SK-N-SH (cell line): ENCODE measurements around the gene PCDH18. TPM values are rescaled to one million over a fixed set of nuclear protein-coding genes. Genes with fewer than 3 reads are reported as not detected.

Source experiments
- CTCF ChIA-PET: fragments of 300-600, 350-600 bp; formaldehyde crosslinking; extraction: SDS; loops from one replicate; lab custom pipeline; 2021; lab: Yijun Ruan, JAX
- POLR2A ChIA-PET: fragments of 350-600 bp; sonication (Branson Sonifier 250); formaldehyde crosslinking; extraction: SDS; loops from one replicate; lab custom pipeline; 2020; ENCODE audit warnings: antibody characterized with exemption, inconsistent platforms; lab: Yijun Ruan, JAX
- DNase-seq: peaks from one replicate; pipeline ENCODE4 v3.0.0; 2012
- H2AFZ ChIP-seq: fragments of 200-600 bp; sonication (generic); 2 replicates; pipeline ENCODE4 v1.8.1; 2016; ENCODE audit warnings: antibody characterized with exemption, mild to moderate bottlenecking, low read depth
- H3F3A ChIP-seq: fragments of 200-600 bp; sonication (generic); replicated peaks from 2 replicates; pipeline ENCODE3; 2016; ENCODE audit warnings: antibody characterized with exemption, mild to moderate bottlenecking; ENCODE audit not compliant: insufficient read depth
- H3K27ac ChIP-seq, 2 experiments: fragments of 200-500 bp in 1 of 2; fragments of 200-600 bp in 1 of 2; sonication (Bioruptor generic) in 1 of 2; sonication (generic), shearing (Covaris generic) in 1 of 2; 2 replicates each; pipeline versions ENCODE4 v1.5.1 to v1.6.1; 2014 to 2016; ENCODE audit warnings: low read depth in 2 of 2, inconsistent platforms in 1 of 2, low read length in 1 of 2, mild to moderate bottlenecking in 1 of 2, mixed read lengths in 1 of 2
- H3K27me3 ChIP-seq: fragments of 200-600 bp; sonication (generic), shearing (Covaris generic); 2 replicates; pipeline ENCODE4 v1.6.1; 2016; ENCODE audit warnings: mixed run types; ENCODE audit not compliant: insufficient read depth
- H3K36me3 ChIP-seq, 2 experiments: fragments of 200-500 bp in 1 of 2; fragments of 200-600 bp in 1 of 2; sonication (Bioruptor generic) in 1 of 2; sonication (generic) in 1 of 2; replicated peaks in 1 of 2; 2 replicates each; pipeline versions ENCODE3 to v1.5.1; 2014 to 2016; ENCODE audit warnings: low read length in 1 of 2, mild to moderate bottlenecking in 1 of 2; ENCODE audit not compliant: insufficient read depth in 2 of 2, control insufficient read depth in 1 of 2
- H3K4me1 ChIP-seq, 2 experiments: fragments of 200-500 bp in 1 of 2; fragments of 200-600 bp in 1 of 2; sonication (Bioruptor generic) in 1 of 2; sonication (generic), shearing (Covaris generic) in 1 of 2; 2 replicates each; pipeline versions ENCODE4 v1.5.1 to v1.6.1; 2014 to 2016; ENCODE audit warnings: low read depth in 1 of 2, low read length in 1 of 2, mixed run types in 1 of 2; ENCODE audit not compliant: insufficient read depth in 2 of 2, control insufficient read depth in 1 of 2
- H3K4me2 ChIP-seq: fragments of 200-600 bp; sonication (generic), shearing (Covaris generic); 2 replicates; pipeline ENCODE4 v1.6.1; 2017; ENCODE audit warnings: mixed run types
- H3K4me3 ChIP-seq, 2 experiments: fragments of 200-500 bp in 1 of 2; fragments of 200-600 bp in 1 of 2; sonication (Bioruptor generic) in 1 of 2; sonication (generic), shearing (Covaris generic) in 1 of 2; 2 replicates each; pipeline versions ENCODE4 v1.5.1 to v1.8.1; 2014 to 2016; ENCODE audit warnings: low read depth in 2 of 2, inconsistent platforms in 1 of 2, low read length in 1 of 2, mild to moderate bottlenecking in 1 of 2, mixed read lengths in 1 of 2, moderate library complexity in 1 of 2
- H3K79me2 ChIP-seq: fragments of 200-600 bp; sonication (generic); 2 replicates; pipeline ENCODE4 v1.8.1; 2017; ENCODE audit warnings: mild to moderate bottlenecking; ENCODE audit not compliant: insufficient read depth
- H3K9ac ChIP-seq: fragments of 200-600 bp; sonication (generic); 2 replicates; pipeline ENCODE4 v1.6.1; 2017; ENCODE audit warnings: mixed run types
- H3K9me2 ChIP-seq: fragments of 200-600 bp; sonication (generic); 2 replicates; pipeline ENCODE4 v1.6.1; 2017; ENCODE audit warnings: mixed run types
- H3K9me3 ChIP-seq: fragments of 200-600 bp; sonication (generic); 2 replicates; pipeline ENCODE4 v1.6.1; 2017; ENCODE audit warnings: mixed run types, mild to moderate bottlenecking, moderate library complexity
- H4K20me1 ChIP-seq: fragments of 200-600 bp; sonication (generic); 2 replicates; pipeline ENCODE4 v1.6.1; 2017; ENCODE audit warnings: mild to moderate bottlenecking, mixed run types; ENCODE audit not compliant: insufficient read depth
- EP300 ChIP-seq, 2 experiments: IDR thresholded peaks; 2 replicates each; pipeline versions ENCODE4 v1.4.0 to v1.6.1; 2012; ENCODE audit warnings: borderline replicate concordance in 1 of 2, low read depth in 1 of 2, low read length in 1 of 2
- FOSL2 ChIP-seq: IDR thresholded peaks from 2 replicates; pipeline ENCODE4 v1.4.0; 2012; ENCODE audit warnings: low read depth, mild to moderate bottlenecking, moderate library complexity, borderline replicate concordance
- FOXM1 ChIP-seq: IDR thresholded peaks from 2 replicates; pipeline ENCODE4 v1.4.0; 2012; ENCODE audit warnings: low read depth, mild to moderate bottlenecking
- JUND ChIP-seq: IDR thresholded peaks from 2 replicates; pipeline ENCODE4 v1.4.0; 2012
- MAX ChIP-seq: IDR thresholded peaks from 2 replicates; pipeline ENCODE4 v1.4.0; 2012; ENCODE audit warnings: low read depth
- MEF2A ChIP-seq: IDR thresholded peaks from 2 replicates; pipeline ENCODE4 v1.4.0; 2012; ENCODE audit warnings: low read depth, borderline replicate concordance
- MXI1 ChIP-seq: IDR thresholded peaks from 2 replicates; pipeline ENCODE4 v1.6.1; 2012; ENCODE audit warnings: mild to moderate bottlenecking, low read depth, low read length, improper control_type of control experiment
- NFIC ChIP-seq: IDR thresholded peaks from 2 replicates; pipeline ENCODE4 v1.4.0; 2012; ENCODE audit warnings: borderline replicate concordance
- POLR2AphosphoS5 ChIP-seq: IDR thresholded peaks from 2 replicates; pipeline ENCODE4 v1.6.1; 2012; ENCODE audit warnings: low read depth, low read length
- RXRA ChIP-seq: IDR thresholded peaks from 2 replicates; pipeline ENCODE4 v1.4.0; 2012; ENCODE audit warnings: low read depth, mild to moderate bottlenecking, borderline replicate concordance
- TAF1 ChIP-seq: IDR thresholded peaks from 2 replicates; pipeline ENCODE4 v1.6.1; 2012; ENCODE audit warnings: low read depth, mild to moderate bottlenecking, low read length, moderate library complexity, borderline replicate concordance
- TCF12 ChIP-seq: IDR thresholded peaks from 2 replicates; pipeline ENCODE4 v1.4.0; 2012
- TEAD4 ChIP-seq: IDR thresholded peaks from 2 replicates; pipeline ENCODE4 v1.4.0; 2012; ENCODE audit warnings: mild to moderate bottlenecking, borderline replicate concordance; ENCODE audit not compliant: insufficient read depth
- YY1 ChIP-seq: IDR thresholded peaks from 2 replicates; pipeline ENCODE4 v1.4.0; 2012; ENCODE audit warnings: low read depth, mild to moderate bottlenecking
- ZBTB33 ChIP-seq: IDR thresholded peaks from 2 replicates; pipeline ENCODE4 v1.4.0; 2012; ENCODE audit warnings: low read depth, borderline replicate concordance
- WGBS: methylation state at CpG from one replicate; pipeline ENCODE4 v1.1.6; 2017; ENCODE audit warnings: low lambda C conversion rate; 5-methylcytosine and 5-hydroxymethylcytosine counted together
- polyA plus RNA-seq, 3 experiments: library from polyadenylated mRNA; depleted of rRNA; stranded (reverse); fragments of >200 nt; gene quantifications; 2 replicates each; pipeline ENCODE4 v1.2.3, GENCODE V29; 2012
- TF ChIP-seq, protein P1 (sequence below): IDR thresholded peaks from 2 replicates; pipeline ENCODE4; 2012
- TF ChIP-seq, protein P2 (sequence below): IDR thresholded peaks from 2 replicates; pipeline ENCODE4 v1.6.1; 2012; ENCODE audit warnings: mild to moderate bottlenecking, low read depth, low read length, moderate library complexity

Gene PCDH18
- polyA plus RNA-seq, 1 of the 3 experiments (the other 2 are of a cell fraction), result 25.0 TPM

- CTCF ChIA-PET, result no interaction called here
- Histone ChIP-seq H2AFZ (peak overlapping the region; percentile 29), H3K36me3 (peaks cover 3 to 9% of the 10 kb centered on the region in 2 experiments), H3K9ac (no peak overlapping the region), H3F3A (peaks cover 47% of the 10 kb centered on the region), H3K4me2 (no peak overlapping the region; the same call in 1 of the 2 replicates), H3K79me2 (0 out of 2 replicates have a peak, but pooled peaks cover 5% of the 10 kb centered on the region), H3K27ac (peak overlapping the region; percentile 50 to 92), H3K4me3 (no peak overlapping the region), H3K9me2 (no peaks in the 10 kb centered on the region), H3K4me1 (peaks cover 8 to 13% of the 10 kb centered on the region in 2 experiments; a peak in 3 of 4 replicates), H3K9me3 (no peaks in the 10 kb centered on the region), H4K20me1 (no peaks in the 10 kb centered on the region), H3K27me3 (no peaks in the 10 kb centered on the region)
- DNase-seq, result no peak
- TF ChIP-seq EP300 (IDR thresholded peaks at IDR 0.05; ENCODE audit: borderline replicate concordance in 1 of 2, low read depth in 1 of 2, low read length in 1 of 2), result peak; percentile 72 to 96
- no peak for TF ChIP-seq YY1
- TF ChIP-seq FOXM1, result peak; percentile 89
- TF ChIP-seq, protein P1, sequence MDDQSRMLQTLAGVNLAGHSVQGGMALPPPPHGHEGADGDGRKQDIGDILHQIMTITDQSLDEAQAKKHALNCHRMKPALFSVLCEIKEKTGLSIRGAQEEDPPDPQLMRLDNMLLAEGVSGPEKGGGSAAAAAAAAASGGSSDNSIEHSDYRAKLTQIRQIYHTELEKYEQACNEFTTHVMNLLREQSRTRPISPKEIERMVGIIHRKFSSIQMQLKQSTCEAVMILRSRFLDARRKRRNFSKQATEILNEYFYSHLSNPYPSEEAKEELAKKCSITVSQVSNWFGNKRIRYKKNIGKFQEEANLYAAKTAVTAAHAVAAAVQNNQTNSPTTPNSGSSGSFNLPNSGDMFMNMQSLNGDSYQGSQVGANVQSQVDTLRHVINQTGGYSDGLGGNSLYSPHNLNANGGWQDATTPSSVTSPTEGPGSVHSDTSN, result peak; percentile 90
- TF ChIP-seq ZBTB33, result 0 out of 2 replicates have a peak, but pooled peaks have one; percentile 22
- peak; percentile 19; the same call in 1 of the 2 replicates for TF ChIP-seq FOSL2
- TF ChIP-seq, protein P2, sequence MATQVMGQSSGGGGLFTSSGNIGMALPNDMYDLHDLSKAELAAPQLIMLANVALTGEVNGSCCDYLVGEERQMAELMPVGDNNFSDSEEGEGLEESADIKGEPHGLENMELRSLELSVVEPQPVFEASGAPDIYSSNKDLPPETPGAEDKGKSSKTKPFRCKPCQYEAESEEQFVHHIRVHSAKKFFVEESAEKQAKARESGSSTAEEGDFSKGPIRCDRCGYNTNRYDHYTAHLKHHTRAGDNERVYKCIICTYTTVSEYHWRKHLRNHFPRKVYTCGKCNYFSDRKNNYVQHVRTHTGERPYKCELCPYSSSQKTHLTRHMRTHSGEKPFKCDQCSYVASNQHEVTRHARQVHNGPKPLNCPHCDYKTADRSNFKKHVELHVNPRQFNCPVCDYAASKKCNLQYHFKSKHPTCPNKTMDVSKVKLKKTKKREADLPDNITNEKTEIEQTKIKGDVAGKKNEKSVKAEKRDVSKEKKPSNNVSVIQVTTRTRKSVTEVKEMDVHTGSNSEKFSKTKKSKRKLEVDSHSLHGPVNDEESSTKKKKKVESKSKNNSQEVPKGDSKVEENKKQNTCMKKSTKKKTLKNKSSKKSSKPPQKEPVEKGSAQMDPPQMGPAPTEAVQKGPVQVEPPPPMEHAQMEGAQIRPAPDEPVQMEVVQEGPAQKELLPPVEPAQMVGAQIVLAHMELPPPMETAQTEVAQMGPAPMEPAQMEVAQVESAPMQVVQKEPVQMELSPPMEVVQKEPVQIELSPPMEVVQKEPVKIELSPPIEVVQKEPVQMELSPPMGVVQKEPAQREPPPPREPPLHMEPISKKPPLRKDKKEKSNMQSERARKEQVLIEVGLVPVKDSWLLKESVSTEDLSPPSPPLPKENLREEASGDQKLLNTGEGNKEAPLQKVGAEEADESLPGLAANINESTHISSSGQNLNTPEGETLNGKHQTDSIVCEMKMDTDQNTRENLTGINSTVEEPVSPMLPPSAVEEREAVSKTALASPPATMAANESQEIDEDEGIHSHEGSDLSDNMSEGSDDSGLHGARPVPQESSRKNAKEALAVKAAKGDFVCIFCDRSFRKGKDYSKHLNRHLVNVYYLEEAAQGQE, result no peak
- TF ChIP-seq TCF12, result peak; percentile 98
- no peak; the same call in 1 of the 2 replicates for TF ChIP-seq RXRA
- no peak for TF ChIP-seq MXI1
- TF ChIP-seq JUND, result peak; percentile 80
- no peak for TF ChIP-seq TAF1
- peak; percentile 60; the same call in 1 of the 2 replicates for TF ChIP-seq MEF2A
- TF ChIP-seq NFIC, result peak; percentile 59
- TF ChIP-seq TEAD4, result peak; percentile 92
- no peak for TF ChIP-seq MAX
- TF ChIP-seq POLR2AphosphoS5, result peak; percentile 85
- POLR2A ChIA-PET, result no interaction called here
- 52% methylated on average over 3 of the region's 3 CpGs for WGBS
Measured at GRCh38 chr4:137514406-137515111, 17.7 kb downstream of the PCDH18 start.
